ENCODE results near the gene ZCCHC2. TPM values are rescaled to one million over a fixed set of nuclear protein-coding genes. Genes with fewer than 3 reads are reported as not detected.

Gene ZCCHC2
- polyA plus RNA-seq, 1 donor (not counting 4 experiments of a cell fraction or from before 2014, with no cell fraction given), result 12.9 TPM

GRCh38 chr18:62590799-62591590 lies 68.2 kb downstream of the ZCCHC2 start:
- H3K9ac ChIP-seq (ENCODE audit: control insufficient read depth, extremely low read depth, insufficient read depth, low read length), result no peak overlapping the region
- TF ChIP-seq EZH2 (IDR thresholded peaks at IDR 0.05; ENCODE audit: low read length) (no peak), CTCF (optimal IDR thresholded peaks at IDR 0.05 in 1 of 3, IDR thresholded peaks at IDR 0.05 in 1 of 3, conservative IDR thresholded peaks at IDR 0.05 in 1 of 3; ENCODE audit: extremely low read depth in 1 of 3, insufficient read depth in 2 of 3, low read length in 3 of 3) (no peak)
- no peak overlapping the region for H3K4me3 ChIP-seq (ENCODE audit: control insufficient read depth in 2 of 3, extremely low read depth in 1 of 3, insufficient read depth in 2 of 3, low read depth in 1 of 3, low read length in 3 of 3)
- H3K9me3 ChIP-seq (ENCODE audit: control insufficient read depth, low read depth, low read length), result no peaks in the 10 kb centered on the region
- H3K27me3 ChIP-seq (ENCODE audit: control insufficient read depth, extremely low read depth, insufficient read depth, low read length), result peaks cover 8% of the 10 kb centered on the region
- FAIRE-seq, result no peak
- H4K20me1 ChIP-seq (ENCODE audit: control insufficient read depth, extremely low read depth, insufficient read depth, low read length), result no peaks in the 10 kb centered on the region
- no peak overlapping the region for H3K4me2 ChIP-seq (ENCODE audit: control insufficient read depth, extremely low read depth, insufficient read depth, low read depth, low read length)
- no peaks in the 10 kb centered on the region for H3K79me2 ChIP-seq (ENCODE audit: control insufficient read depth, insufficient read depth, low read length)
- no peak overlapping the region for H2AFZ ChIP-seq (ENCODE audit: control insufficient read depth, low read length)
- H3K9me1 ChIP-seq (ENCODE audit: control insufficient read depth, extremely low read depth, insufficient read depth, low read length), result no peaks in the 10 kb centered on the region
- H3K4me1 ChIP-seq (ENCODE audit: control insufficient read depth, extremely low read depth, insufficient read depth, low read length), result no peaks in the 10 kb centered on the region
- no peaks in the 10 kb centered on the region for H3K36me3 ChIP-seq (ENCODE audit: control insufficient read depth in 2 of 2, extremely low read depth in 1 of 2, insufficient read depth in 2 of 2, low read length in 2 of 2)
- no peak overlapping the region for H3K27ac ChIP-seq (ENCODE audit: control insufficient read depth, insufficient read depth, low read length)
- dilution Hi-C loops (cut with MboI; ENCODE audit: extremely low pct_ligation_motif_present, low sequenced_read_pairs), result no loop called here
- DNase-seq (ENCODE audit: low read depth, low spot score), result no peak

- Histone ChIP-seq H3K36me3 (ENCODE audit: control insufficient read depth in 2 of 2, extremely low read depth in 1 of 2, insufficient read depth in 2 of 2, low read length in 2 of 2) (no peaks in the 10 kb centered on the region), H3K27ac (ENCODE audit: control insufficient read depth, insufficient read depth, low read length) (no peak overlapping the region), H3K9me3 (ENCODE audit: control insufficient read depth, low read depth, low read length) (no peaks in the 10 kb centered on the region), H3K9me1 (ENCODE audit: control insufficient read depth, extremely low read depth, insufficient read depth, low read length) (no peaks in the 10 kb centered on the region), H3K9ac (ENCODE audit: control insufficient read depth, extremely low read depth, insufficient read depth, low read length) (no peak overlapping the region), H2AFZ (ENCODE audit: control insufficient read depth, low read length) (no peak overlapping the region), H3K4me2 (ENCODE audit: control insufficient read depth, extremely low read depth, insufficient read depth, low read depth, low read length) (peak overlapping the region; percentile 72), H3K4me1 (ENCODE audit: control insufficient read depth, extremely low read depth, insufficient read depth, low read length) (peaks cover 4% of the 10 kb centered on the region), H4K20me1 (ENCODE audit: control insufficient read depth, extremely low read depth, insufficient read depth, low read length) (no peaks in the 10 kb centered on the region), H3K79me2 (ENCODE audit: control insufficient read depth, insufficient read depth, low read length) (no peaks in the 10 kb centered on the region), H3K27me3 (ENCODE audit: control insufficient read depth, extremely low read depth, insufficient read depth, low read length) (peaks cover 42% of the 10 kb centered on the region), H3K4me3 (ENCODE audit: control insufficient read depth in 2 of 3, extremely low read depth in 1 of 3, insufficient read depth in 2 of 3, low read depth in 1 of 3, low read length in 3 of 3) (peak overlapping the region in 2 of 3 experiments; percentile 41 to 42)
- DNase-seq (ENCODE audit: low read depth, low spot score) (no peak), FAIRE-seq (no peak)
- TF ChIP-seq CTCF (optimal IDR thresholded peaks at IDR 0.05 in 1 of 3, IDR thresholded peaks at IDR 0.05 in 1 of 3, conservative IDR thresholded peaks at IDR 0.05 in 1 of 3; ENCODE audit: extremely low read depth in 1 of 3, insufficient read depth in 2 of 3, low read length in 3 of 3), result no peak
- peak; percentile 81 for TF ChIP-seq EZH2 (IDR thresholded peaks at IDR 0.05; ENCODE audit: low read length)
- dilution Hi-C loops (cut with MboI; ENCODE audit: extremely low pct_ligation_motif_present, low sequenced_read_pairs), result no loop called here
Measured at GRCh38 chr18:62596145-62597005, 73.5 kb downstream of the ZCCHC2 start.
